ENCODE data around the gene PER3. TPM values are rescaled to one million over a fixed set of nuclear protein-coding genes. Genes with fewer than 3 reads are reported as not detected.

Gene PER3
- total and polyA plus RNA-seq, 2 donors (not counting 1 experiment from before 2014, with no cell fraction given) = 2.4 to 5.8 TPM

DNA sequence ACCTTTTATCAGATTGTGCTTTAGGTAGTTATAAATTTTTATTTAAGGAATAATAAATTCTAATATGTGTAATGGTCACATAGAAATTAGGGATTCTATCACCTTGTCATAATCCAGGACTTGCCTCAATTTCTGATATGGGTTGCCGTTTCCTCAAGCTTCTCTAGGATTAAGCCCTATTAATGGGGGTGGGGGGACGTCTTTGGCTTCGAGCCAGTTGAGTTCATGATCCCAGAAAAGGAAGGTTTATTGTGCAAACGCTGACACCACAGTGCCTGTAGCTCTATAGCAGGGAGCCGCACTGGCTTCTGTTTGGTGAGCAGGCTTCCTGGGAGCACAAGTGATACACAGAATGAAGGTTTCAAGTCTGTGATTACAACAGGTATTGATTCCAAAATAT, 35.0 kb upstream of the PER3 start:
- CTCF ChIA-PET = interaction anchor here (0.7 to 11.3 kb wide), 2 partner anchors 9 to 81 kb away, joined by 6 to 504 read pairs; no protein-coding TSS in a partner anchor
- intact Hi-C loops (cut with micrococcal nuclease) = no loop called here
- POLR2A ChIA-PET = no interaction called here
- no peak for TF ChIP-seq EZH2 (IDR thresholded peaks at IDR 0.05; ENCODE audit: borderline replicate concordance, insufficient read depth, low read depth, low read length, poor library complexity, severe bottlenecking)
- TF ChIP-seq, protein P1, sequence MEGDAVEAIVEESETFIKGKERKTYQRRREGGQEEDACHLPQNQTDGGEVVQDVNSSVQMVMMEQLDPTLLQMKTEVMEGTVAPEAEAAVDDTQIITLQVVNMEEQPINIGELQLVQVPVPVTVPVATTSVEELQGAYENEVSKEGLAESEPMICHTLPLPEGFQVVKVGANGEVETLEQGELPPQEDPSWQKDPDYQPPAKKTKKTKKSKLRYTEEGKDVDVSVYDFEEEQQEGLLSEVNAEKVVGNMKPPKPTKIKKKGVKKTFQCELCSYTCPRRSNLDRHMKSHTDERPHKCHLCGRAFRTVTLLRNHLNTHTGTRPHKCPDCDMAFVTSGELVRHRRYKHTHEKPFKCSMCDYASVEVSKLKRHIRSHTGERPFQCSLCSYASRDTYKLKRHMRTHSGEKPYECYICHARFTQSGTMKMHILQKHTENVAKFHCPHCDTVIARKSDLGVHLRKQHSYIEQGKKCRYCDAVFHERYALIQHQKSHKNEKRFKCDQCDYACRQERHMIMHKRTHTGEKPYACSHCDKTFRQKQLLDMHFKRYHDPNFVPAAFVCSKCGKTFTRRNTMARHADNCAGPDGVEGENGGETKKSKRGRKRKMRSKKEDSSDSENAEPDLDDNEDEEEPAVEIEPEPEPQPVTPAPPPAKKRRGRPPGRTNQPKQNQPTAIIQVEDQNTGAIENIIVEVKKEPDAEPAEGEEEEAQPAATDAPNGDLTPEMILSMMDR (IDR thresholded peaks at IDR 0.05) = no peak
- H3K27me3 Mint-ChIP-seq = no peaks in the 10 kb centered on the region
- 63% methylated on average over 3 of the region's 5 CpGs for WGBS (ENCODE audit: insufficient coverage)
- Histone ChIP-seq H3K79me2 (ENCODE audit: control insufficient read depth, insufficient read depth, low read length) (no peaks in the 10 kb centered on the region), H3K27ac (ENCODE audit: low read length in 2 of 2) (no peak overlapping the region), H3K4me3 (ENCODE audit: control extremely low read depth in 1 of 5, extremely low read depth in 1 of 5, insufficient read depth in 1 of 5, low read depth in 2 of 5, low read length in 4 of 5) (no peak overlapping the region), H4K20me1 (ENCODE audit: control insufficient read depth, insufficient read depth, low read length, poor library complexity, severe bottlenecking) (no peaks in the 10 kb centered on the region), H2AFZ (ENCODE audit: insufficient read depth, low read depth, low read length, poor library complexity, severe bottlenecking) (no peak overlapping the region), H3K4me1 (ENCODE audit: control insufficient read depth in 2 of 2, insufficient read depth in 2 of 2, low read length in 2 of 2) (peaks cover 0 to 7% of the 10 kb centered on the region in 2 donors), H3K9ac (ENCODE audit: low read length) (no peak overlapping the region), H3K4me2 (replicated peaks; ENCODE audit: low read depth, low read length, poor library complexity, severe bottlenecking) (no peak overlapping the region), H3K9me3 (ENCODE audit: control extremely low read depth in 1 of 3, control insufficient read depth in 2 of 3, insufficient read depth in 1 of 3, low read length in 2 of 3) (no peaks in the 10 kb centered on the region), H3K27me3 (replicated peaks in 1 of 4; ENCODE audit: control extremely low read depth in 1 of 4, control insufficient read depth in 3 of 4, insufficient read depth in 4 of 4, low read length in 3 of 4) (no peaks in the 10 kb centered on the region), H3K36me3 (replicated peaks in 1 of 2; ENCODE audit: control extremely low read depth in 1 of 2, control insufficient read depth in 1 of 2, extremely low read depth in 1 of 2, insufficient read depth in 2 of 2, low read length in 1 of 2) (peaks cover 0 to 2% of the 10 kb centered on the region in 2 experiments)
- no peaks in the 10 kb centered on the region for H3K9me3 Mint-ChIP-seq (ENCODE audit: insufficient read depth)
- ATAC-seq (ENCODE audit: low read depth) (no peak), DNase-seq (no peak)
- no peak overlapping the region for H3K27ac Mint-ChIP-seq
- H3K4me3 Mint-ChIP-seq = no peak overlapping the region
- H3K4me1 Mint-ChIP-seq = peaks cover 4% of the 10 kb centered on the region

DNA sequence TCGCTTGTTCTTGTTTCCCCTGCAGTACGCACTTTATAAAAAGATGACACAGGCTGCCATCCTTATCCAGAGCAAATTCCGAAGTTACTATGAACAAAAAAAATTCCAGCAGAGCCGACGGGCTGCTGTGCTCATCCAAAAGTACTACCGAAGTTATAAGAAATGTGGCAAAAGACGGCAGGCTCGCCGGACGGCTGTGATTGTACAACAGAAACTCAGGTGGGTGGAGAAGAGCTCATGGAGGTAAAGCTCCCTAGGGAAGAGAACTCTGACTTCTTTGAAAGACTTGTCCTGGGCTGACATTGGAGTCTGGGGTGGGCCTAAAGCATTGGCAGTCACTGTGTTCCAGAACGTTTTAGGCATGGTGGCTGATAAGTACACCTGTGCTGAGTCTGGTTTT, 32.9 kb upstream of the PER3 start:
- no peaks in the 10 kb centered on the region for H3K36me3 ChIP-seq (replicated peaks in 1 of 2; ENCODE audit: control extremely low read depth in 1 of 2, control insufficient read depth in 1 of 2, extremely low read depth in 1 of 2, insufficient read depth in 2 of 2, low read length in 1 of 2)
- Mint-ChIP-seq H3K4me3 (no peak overlapping the region), H3K9me3 (ENCODE audit: insufficient read depth) (no peaks in the 10 kb centered on the region), H3K27ac (no peak overlapping the region), H3K4me1 (peaks cover 4% of the 10 kb centered on the region), H3K27me3 (no peaks in the 10 kb centered on the region)
- H2AFZ ChIP-seq (ENCODE audit: insufficient read depth, low read depth, low read length, poor library complexity, severe bottlenecking) = no peak overlapping the region
- H3K4me1 ChIP-seq (ENCODE audit: control insufficient read depth in 2 of 2, insufficient read depth in 2 of 2, low read length in 2 of 2) = peaks cover 0 to 7% of the 10 kb centered on the region in 2 donors
- TF ChIP-seq EZH2 (IDR thresholded peaks at IDR 0.05; ENCODE audit: borderline replicate concordance, insufficient read depth, low read depth, low read length, poor library complexity, severe bottlenecking) = no peak
- TF ChIP-seq, protein P1 (IDR thresholded peaks at IDR 0.05) = no peak
- DNase-seq = no peak
- H3K4me2 ChIP-seq (replicated peaks; ENCODE audit: low read depth, low read length, poor library complexity, severe bottlenecking) = no peak overlapping the region
- no peaks in the 10 kb centered on the region for H3K79me2 ChIP-seq (ENCODE audit: control insufficient read depth, insufficient read depth, low read length)
- WGBS (ENCODE audit: insufficient coverage) = 97% methylated on average over 10 of the region's 11 CpGs
- H3K9me3 ChIP-seq (ENCODE audit: control extremely low read depth in 1 of 3, control insufficient read depth in 2 of 3, insufficient read depth in 1 of 3, low read length in 2 of 3) = no peaks in the 10 kb centered on the region
- no peaks in the 10 kb centered on the region for H4K20me1 ChIP-seq (ENCODE audit: control insufficient read depth, insufficient read depth, low read length, poor library complexity, severe bottlenecking)
- ChIA-PET POLR2A (no interaction called here), CTCF (interaction anchor here (1.1 to 11.3 kb wide), 9 partner anchors 9 to 83 kb away, joined by 3 to 504 read pairs (median 10); partner anchors contain the start of gene PER3)
- H3K9ac ChIP-seq (ENCODE audit: low read length) = no peak overlapping the region
- H3K27me3 ChIP-seq (replicated peaks in 1 of 4; ENCODE audit: control extremely low read depth in 1 of 4, control insufficient read depth in 3 of 4, insufficient read depth in 4 of 4, low read length in 3 of 4) = no peaks in the 10 kb centered on the region
- intact Hi-C loops (cut with micrococcal nuclease) = no loop called here
- ATAC-seq (ENCODE audit: low read depth) = no peak
- H3K27ac ChIP-seq (ENCODE audit: low read length in 2 of 2) = no peak overlapping the region
- no peak overlapping the region for H3K4me3 ChIP-seq (ENCODE audit: control extremely low read depth in 1 of 5, extremely low read depth in 1 of 5, insufficient read depth in 1 of 5, low read depth in 2 of 5, low read length in 4 of 5)
